T-cell (primary cell): ENCODE results near the gene GNB5. TPM values are rescaled to one million over a fixed set of nuclear protein-coding genes. Genes with fewer than 3 reads are reported as not detected.

ENCODE experiments used
- ATAC-seq, 4 experiments: fragments of 200-7000 bp in 3 of 4; fragments of 150-1000 bp in 1 of 4; cut with Tn5 transposase; replicated peaks in 1 of 4; 1 replicate in 3 of 4; 2 replicates in 1 of 4; pipeline ENCODE4 v1.10.0; 2021; ENCODE audit warnings: moderate library complexity in 3 of 4, mild to moderate bottlenecking in 2 of 4, moderate number of reproducible peaks in 1 of 4
- CTCF ChIA-PET, 2 donors: fragments of 300-600 bp; sonication (Branson Sonifier 250); formaldehyde crosslinking; loops; one replicate each; lab custom pipeline; 2022; ENCODE audit warnings: antibody characterized with exemption in 2 of 2; lab: Charles Lee
- POLR2A ChIA-PET, 2 donors: fragments of 300-600 bp; sonication (Branson Sonifier 250); formaldehyde crosslinking; loops; one replicate each; lab custom pipeline; 2022; ENCODE audit warnings: antibody characterized with exemption in 2 of 2; lab: Charles Lee
- DNase-seq, 35 experiments: peaks; one replicate each; pipeline versions ENCODE4 v3.0.0 to v3.0.0-alpha.2; 2013 to 2023
- H3K27ac ChIP-seq: one replicate; pipeline ENCODE4 v1.5.1; 2013; ENCODE audit warnings: low read length
- H3K27me3 ChIP-seq, 2 experiments: replicated peaks in 1 of 2; 1 replicate in 1 of 2; 2 replicates in 1 of 2; pipeline versions ENCODE4 v1.6.1 to v1.7.0; 2013; ENCODE audit warnings: low read length in 1 of 2, mixed read lengths in 1 of 2; ENCODE audit not compliant: control insufficient read depth in 2 of 2, insufficient read depth in 2 of 2; ENCODE audit errors: extremely low read depth in 1 of 2
- H3K36me3 ChIP-seq, 2 donors: 1 replicate in 1 of 2; 2 replicates in 1 of 2; pipeline versions ENCODE4 v1.6.1 to v1.7.0; 2013; ENCODE audit warnings: low read length in 1 of 2; ENCODE audit not compliant: control insufficient read depth in 2 of 2, insufficient read depth in 1 of 2; ENCODE audit errors: extremely low read depth in 1 of 2
- H3K4me1 ChIP-seq, 2 experiments: 1 replicate in 1 of 2; 2 replicates in 1 of 2; pipeline versions ENCODE4 v1.6.1 to v1.7.0; 2013; ENCODE audit warnings: low read length in 2 of 2, mixed read lengths in 1 of 2; ENCODE audit not compliant: insufficient read depth in 2 of 2, control insufficient read depth in 1 of 2; ENCODE audit errors: extremely low read depth in 1 of 2
- H3K4me3 ChIP-seq, 2 donors: 1 replicate in 1 of 2; 2 replicates in 1 of 2; pipeline versions ENCODE4 v1.5.1 to v1.7.0; 2013; ENCODE audit warnings: mild to moderate bottlenecking in 2 of 2, low read length in 1 of 2, moderate library complexity in 1 of 2; ENCODE audit not compliant: control insufficient read depth in 1 of 2; ENCODE audit errors: extremely low read depth in 1 of 2
- H3K9me3 ChIP-seq: 2 replicates; pipeline ENCODE4 v1.7.0; 2013
- H3K27ac Mint-ChIP-seq, 2 donors: one replicate each; pipeline ENCODE4 v1.8.0; 2020 to 2021; ENCODE audit warnings: mild to moderate bottlenecking in 2 of 2, mixed read lengths in 2 of 2
- H3K27me3 Mint-ChIP-seq, 2 donors: one replicate each; pipeline ENCODE4 v1.8.0; 2021 to 2022; ENCODE audit warnings: mixed read lengths in 2 of 2
- H3K36me3 Mint-ChIP-seq: one replicate; pipeline ENCODE4 v1.8.0; 2021; ENCODE audit warnings: mixed read lengths
- H3K4me1 Mint-ChIP-seq, 3 donors: one replicate each; pipeline ENCODE4 v1.8.0; 2020 to 2022; ENCODE audit warnings: mixed read lengths in 3 of 3, mild to moderate bottlenecking in 1 of 3
- H3K4me3 Mint-ChIP-seq, 3 donors: one replicate each; pipeline ENCODE4 v1.8.0; 2020 to 2022; ENCODE audit warnings: mild to moderate bottlenecking in 3 of 3, mixed read lengths in 3 of 3, moderate library complexity in 3 of 3
- H3K9me3 Mint-ChIP-seq, 3 donors: one replicate each; pipeline ENCODE4 v1.8.0; 2020 to 2022; ENCODE audit warnings: mixed read lengths in 3 of 3
- WGBS: methylation state at CpG from one replicate; pipeline ENCODE4 v1.1.5; 2013; ENCODE audit warnings: missing lambda C conversion rate; ENCODE audit not compliant: insufficient coverage; 5-methylcytosine and 5-hydroxymethylcytosine counted together
- total RNA-seq, 35 experiments: library from RNA in 6 of 35; stranded (reverse) in 6 of 35; fragments of 120-200 nt in 1 of 35; gene quantifications; one replicate each; pipeline versions ENCODE4 v1.2.1 to v1.2.4 and lab custom pipeline; 2013 to 2026

Gene GNB5
- total RNA-seq, 5 donors from 2014 or later (not counting 1 experiment from before 2014, with no cell fraction given) = 39.7 to 74.4 (median 54.7) TPM

DNA sequence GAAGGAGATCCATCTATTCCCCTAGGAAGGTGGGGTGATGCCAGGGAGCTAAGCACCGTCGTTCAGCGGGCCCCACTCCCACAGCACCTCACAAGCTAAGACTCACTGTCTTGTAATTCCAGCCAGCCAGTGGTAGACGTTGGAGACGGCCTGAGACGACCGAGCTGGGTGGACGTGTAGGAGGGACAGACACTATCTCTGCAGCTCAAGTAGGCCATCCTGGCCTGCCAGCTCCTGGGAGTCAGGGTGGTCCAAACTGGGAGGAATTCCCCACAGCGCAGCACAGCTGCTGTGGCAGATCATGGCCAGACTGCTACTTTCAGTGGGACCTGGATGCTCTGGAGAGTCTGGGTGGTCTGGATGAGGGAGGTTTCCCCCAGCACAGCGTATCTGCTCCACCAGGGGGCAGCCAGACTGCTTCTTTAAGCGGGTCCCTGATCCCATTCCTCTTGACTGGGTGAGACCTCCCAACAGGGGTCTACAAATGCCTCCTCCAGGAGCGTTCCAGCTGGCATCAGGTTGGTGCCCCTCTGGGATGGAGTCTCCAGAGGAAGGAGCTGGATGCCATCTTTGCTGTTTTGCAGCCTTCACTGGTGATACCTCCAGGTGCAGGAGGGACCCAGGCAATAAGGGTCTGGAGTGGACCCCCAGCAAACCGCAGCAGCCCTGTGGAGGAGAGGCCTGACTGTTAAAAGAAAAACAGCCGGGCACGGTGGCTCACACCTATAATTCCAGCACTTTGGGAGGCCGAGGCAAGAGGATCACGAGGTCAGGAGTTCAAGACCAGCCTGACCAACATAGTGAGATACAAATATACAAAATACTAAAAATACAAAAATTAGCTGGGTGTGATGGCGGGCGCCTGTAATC is 27.6 kb downstream of the GNB5 start:
- Mint-ChIP-seq H3K4me3 (no peak overlapping the region), H3K36me3 (peaks cover 34% of the 10 kb centered on the region), H3K4me1 (peaks cover 34 to 44% (median 36%) of the 10 kb centered on the region in 3 donors), H3K9me3 (no peaks in the 10 kb centered on the region), H3K27ac (no peak overlapping the region), H3K27me3 (no peaks in the 10 kb centered on the region)
- Histone ChIP-seq H3K27ac (no peak overlapping the region), H3K36me3 (peaks cover 18 to 40% of the 10 kb centered on the region in 2 donors), H3K9me3 (no peaks in the 10 kb centered on the region), H3K4me3 (no peak overlapping the region), H3K4me1 (peaks cover 2 to 5% of the 10 kb centered on the region in 2 experiments), H3K27me3 (no peaks in the 10 kb centered on the region)
- POLR2A ChIA-PET = interaction anchor here in 1 of 2 donors (0.5 kb wide), 1 partner anchor 11 kb away, joined by 3 read pairs; no protein-coding TSS in a partner anchor
- CTCF ChIA-PET = interaction anchor here (0.5 to 2.2 kb wide), 11 partner anchors 15 to 327 kb away, joined by 3 to 11 read pairs (median 3); no protein-coding TSS in a partner anchor
- WGBS = 99% methylated on average over 10 of the region's 19 CpGs
- ATAC-seq (peak in 2 of 4 experiments; percentile 37 to 40), DNase-seq (peak in 13 of 35 experiments; percentile 6 to 42 (median 16))

DNA sequence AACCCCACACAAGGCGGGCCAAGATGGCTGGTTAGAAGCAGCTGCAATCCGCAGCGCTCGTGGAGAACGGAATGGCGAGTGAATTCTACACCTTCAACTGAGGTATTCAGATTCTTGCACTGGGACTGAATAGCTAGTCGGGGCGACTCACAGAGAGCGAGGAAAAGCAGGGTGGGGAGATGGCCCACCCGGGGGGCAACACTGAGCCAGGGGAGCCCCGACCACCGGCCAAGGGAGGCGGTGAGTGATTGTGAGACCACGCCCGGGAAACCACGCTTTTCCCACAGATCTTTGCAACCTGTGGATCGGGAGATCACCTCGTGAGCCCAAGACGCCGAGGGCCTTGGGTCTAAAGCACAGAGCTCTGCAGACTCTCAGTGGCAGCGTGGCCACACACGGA is 28.3 kb downstream of the GNB5 start:
- Histone ChIP-seq H3K36me3 (peaks cover 22 to 41% of the 10 kb centered on the region in 2 donors), H3K4me1 (peaks cover 2 to 5% of the 10 kb centered on the region in 2 experiments), H3K9me3 (no peaks in the 10 kb centered on the region), H3K27ac (no peak overlapping the region), H3K27me3 (no peaks in the 10 kb centered on the region), H3K4me3 (no peak overlapping the region)
- 92% methylated on average over 20 of the region's 22 CpGs for WGBS
- no peak for DNase-seq
- CTCF ChIA-PET = interaction anchor here (0.5 to 1.1 kb wide), 5 partner anchors 15 to 326 kb away, joined by 3 to 4 read pairs (median 3); no protein-coding TSS in a partner anchor
- Mint-ChIP-seq H3K27ac (no peak overlapping the region), H3K36me3 (peaks cover 36% of the 10 kb centered on the region), H3K4me3 (no peak overlapping the region), H3K4me1 (peaks cover 29 to 40% (median 29%) of the 10 kb centered on the region in 3 donors), H3K9me3 (no peaks in the 10 kb centered on the region), H3K27me3 (no peaks in the 10 kb centered on the region)
- ATAC-seq = no peak
- POLR2A ChIA-PET = no interaction called here

- Histone ChIP-seq H3K4me3 (no peak overlapping the region), H3K27me3 (no peaks in the 10 kb centered on the region), H3K9me3 (no peaks in the 10 kb centered on the region), H3K36me3 (peaks cover 22 to 41% of the 10 kb centered on the region in 2 donors), H3K27ac (no peak overlapping the region), H3K4me1 (peaks cover 2 to 5% of the 10 kb centered on the region in 2 experiments)
- no peaks in the 10 kb centered on the region for H3K27me3 Mint-ChIP-seq
- ATAC-seq (no peak), DNase-seq (no peak)
- POLR2A ChIA-PET = interaction anchor here (0.6 kb wide), 4 partner anchors 9 to 152 kb away, joined by 3 to 8 read pairs (median 3); no protein-coding TSS in a partner anchor
- CTCF ChIA-PET = interaction anchor here (0.8 to 1.1 kb wide), 2 partner anchors 46 kb away, joined by 3 to 4 read pairs; no protein-coding TSS in a partner anchor
- peaks cover 27 to 38% (median 28%) of the 10 kb centered on the region in 3 donors for H3K4me1 Mint-ChIP-seq
- H3K9me3 Mint-ChIP-seq = no peaks in the 10 kb centered on the region
- H3K27ac Mint-ChIP-seq = no peak overlapping the region
- H3K36me3 Mint-ChIP-seq = peaks cover 36% of the 10 kb centered on the region
- no peak overlapping the region for H3K4me3 Mint-ChIP-seq
- no CpG with 5 or more reads among the region's 4 CpGs for WGBS
Measured at GRCh38 chr15:52162260-52162659, 28.9 kb downstream of the GNB5 start.

DNA sequence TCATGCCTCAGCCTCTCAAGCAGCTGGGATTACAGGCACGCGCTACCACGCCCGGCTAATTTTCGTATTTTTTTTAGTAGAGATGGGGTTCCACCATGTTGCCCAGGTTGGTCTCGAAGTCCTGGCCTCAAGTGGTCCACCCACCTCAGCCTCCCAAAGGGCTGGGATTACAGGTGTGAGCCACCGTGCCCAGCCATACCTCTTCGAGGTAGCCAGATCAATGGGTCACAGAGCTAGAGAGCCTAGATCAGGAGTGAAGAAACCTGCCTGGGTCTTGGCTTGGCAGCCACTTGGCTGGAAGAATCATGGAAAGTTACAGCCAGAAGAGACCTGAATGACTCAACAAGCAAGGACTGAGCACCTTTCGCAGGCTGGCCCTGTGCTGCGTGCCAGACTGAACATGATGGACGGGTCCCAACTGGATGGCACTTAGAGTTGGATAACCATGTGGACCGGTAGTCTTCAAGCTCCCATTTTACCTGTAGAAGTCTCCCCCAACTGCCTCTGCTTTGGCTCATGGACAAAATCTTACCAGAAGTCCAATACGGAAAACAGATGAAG is 29.7 kb downstream of the GNB5 start:
- no peaks in the 10 kb centered on the region for H3K27me3 ChIP-seq
- DNase-seq (no peak), ATAC-seq (no peak)
- POLR2A ChIA-PET = interaction anchor here (0.6 to 0.8 kb wide), 2 partner anchors 15 to 151 kb away, joined by 4 to 8 read pairs; no protein-coding TSS in a partner anchor
- Mint-ChIP-seq H3K27ac (no peak overlapping the region), H3K9me3 (no peaks in the 10 kb centered on the region), H3K36me3 (peaks cover 36% of the 10 kb centered on the region), H3K4me3 (no peak overlapping the region), H3K4me1 (peaks cover 20 to 31% (median 20%) of the 10 kb centered on the region in 3 donors), H3K27me3 (no peaks in the 10 kb centered on the region)
- H3K9me3 ChIP-seq = no peaks in the 10 kb centered on the region
- CTCF ChIA-PET = interaction anchor here in 1 of 2 donors (0.8 kb wide), 1 partner anchor 47 kb away, joined by 3 read pairs; no protein-coding TSS in a partner anchor
- no peak overlapping the region for H3K4me3 ChIP-seq
- 91% methylated on average over 6 of the region's 13 CpGs for WGBS
- peaks cover 2 to 5% of the 10 kb centered on the region in 2 experiments for H3K4me1 ChIP-seq
- H3K27ac ChIP-seq = no peak overlapping the region
- peaks cover 22 to 41% of the 10 kb centered on the region in 2 donors for H3K36me3 ChIP-seq

DNA sequence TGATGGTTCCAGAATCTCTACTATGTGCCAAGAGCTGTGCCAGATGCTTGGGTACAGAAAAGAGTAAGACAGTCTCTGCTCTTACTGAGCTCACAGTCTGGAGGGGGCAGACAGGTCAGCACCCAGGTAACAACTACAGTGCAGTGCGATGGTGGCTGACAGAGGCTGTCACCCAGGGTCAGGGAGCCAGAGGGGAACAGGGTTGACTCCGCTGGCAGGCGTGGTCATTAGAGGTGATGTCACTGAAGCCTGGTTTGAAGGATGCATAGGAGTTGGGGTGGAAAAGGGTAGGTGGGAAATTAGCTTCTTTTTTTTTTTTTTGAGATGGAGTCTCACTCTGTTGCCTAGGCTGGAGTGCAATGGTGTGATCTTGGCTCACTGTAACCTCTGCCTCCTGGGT is 31.5 kb downstream of the GNB5 start:
- no peaks in the 10 kb centered on the region for H3K9me3 ChIP-seq
- 100% methylated on average over 1 of the region's 3 CpGs for whole genome bisulfite sequencing
- H3K36me3 ChIP-seq = peaks cover 22 to 41% of the 10 kb centered on the region in 2 donors
- Mint-ChIP-seq H3K27me3 (no peaks in the 10 kb centered on the region), H3K4me3 (no peak overlapping the region), H3K36me3 (peaks cover 38% of the 10 kb centered on the region), H3K4me1 (peaks cover 6 to 21% (median 6%) of the 10 kb centered on the region in 3 donors), H3K9me3 (no peaks in the 10 kb centered on the region), H3K27ac (no peak overlapping the region)
- POLR2A ChIA-PET = no interaction called here
- CTCF ChIA-PET = interaction anchor here in 1 of 2 donors (0.6 kb wide), 2 partner anchors 23 to 35 kb away, joined by 3 to 4 read pairs; no protein-coding TSS in a partner anchor
- ATAC-seq = no peak
- H3K4me3 ChIP-seq = no peak overlapping the region
- DNase-seq = no peak
- H3K4me1 ChIP-seq = peaks cover 0 to 4% of the 10 kb centered on the region in 2 experiments
- no peaks in the 10 kb centered on the region for H3K27me3 ChIP-seq
- H3K27ac ChIP-seq = no peak overlapping the region
